ENCODE results near the gene ZNF546. TPM values are rescaled to one million over a fixed set of nuclear protein-coding genes. Genes with fewer than 3 reads are reported as not detected.

ZNF546 gene
- total and polyA plus RNA-seq, 8 donors: 1.2 to 5.9 (median 2.8) TPM

DNA sequence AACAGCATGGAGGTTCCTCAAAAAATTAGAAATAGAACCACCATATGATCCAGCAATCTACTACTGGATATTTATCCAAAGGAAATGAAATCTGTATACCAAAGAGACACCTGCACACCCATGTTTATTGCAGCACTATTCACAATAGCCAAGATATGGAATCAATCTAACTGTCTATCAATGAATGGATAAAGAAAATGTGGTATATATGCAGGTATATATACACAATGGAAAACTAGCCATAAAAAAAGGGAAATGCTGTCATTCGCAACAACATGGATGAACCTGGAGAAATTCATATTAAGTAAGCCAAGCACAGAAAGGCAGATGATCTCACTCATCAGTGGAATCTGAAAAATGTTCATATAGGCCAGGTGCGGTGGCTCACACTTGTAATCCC lies 56.6 kb downstream of the ZNF546 start:
- H3K36me3 ChIP-seq: peaks cover 0 to 3% (median 0%) of the 10 kb centered on the region in 3 donors
- intact Hi-C loops (cut with DNase I): no loop called here
- DNase-seq (no peak), FAIRE-seq (no peak), ATAC-seq (no peak)
- no peak overlapping the region for H3K27ac ChIP-seq
- no peak overlapping the region for H3K4me3 ChIP-seq
- TF ChIP-seq CTCF (IDR thresholded peaks at IDR 0.05): no peak
- H3K9me3 ChIP-seq: no peaks in the 10 kb centered on the region
- WGBS, 2 donors: 96 to 98% methylated on average over 2 of the region's 2 CpGs
- peaks cover 0 to 13% (median 3%) of the 10 kb centered on the region in 3 donors for H3K4me1 ChIP-seq
- no peaks in the 10 kb centered on the region for H3K27me3 ChIP-seq

GRCh38 chr19:40054632-40055031 lies 57.8 kb downstream of the ZNF546 start:
- WGBS, 2 donors: 91 to 93% methylated on average over 9 of the region's 9 CpGs
- Histone ChIP-seq H3K4me3 (peak overlapping the region in 1 of 4 donors; percentile 76), H3K27ac (no peak overlapping the region), H3K4me1 (peaks cover 0 to 13% (median 3%) of the 10 kb centered on the region in 3 donors), H3K36me3 (no peaks in the 10 kb centered on the region), H3K27me3 (no peaks in the 10 kb centered on the region), H3K9me3 (no peaks in the 10 kb centered on the region)
- FAIRE-seq: no peak
- DNase-seq: no peak
- no peak for TF ChIP-seq CTCF (IDR thresholded peaks at IDR 0.05)
- no peak for ATAC-seq
- intact Hi-C loops (cut with DNase I): no loop called here

- H3K27me3 ChIP-seq: no peaks in the 10 kb centered on the region
- H3K4me1 ChIP-seq: peaks cover 0 to 13% (median 3%) of the 10 kb centered on the region in 3 donors
- no peak for TF ChIP-seq CTCF (IDR thresholded peaks at IDR 0.05)
- intact Hi-C loops (cut with DNase I): no loop called here
- H3K9me3 ChIP-seq: no peaks in the 10 kb centered on the region
- no peaks in the 10 kb centered on the region for H3K36me3 ChIP-seq
- DNase-seq: no peak
- no peak for FAIRE-seq
- no peak overlapping the region for H3K27ac ChIP-seq
- WGBS, 2 donors: 37 to 43% methylated on average over 10 of the region's 10 CpGs
- no peak for ATAC-seq
- peak overlapping the region; percentile 69 to 84 (median 76) for H3K4me3 ChIP-seq
Measured at GRCh38 chr19:40055049-40055448, 58.2 kb downstream of the ZNF546 start.

DNA sequence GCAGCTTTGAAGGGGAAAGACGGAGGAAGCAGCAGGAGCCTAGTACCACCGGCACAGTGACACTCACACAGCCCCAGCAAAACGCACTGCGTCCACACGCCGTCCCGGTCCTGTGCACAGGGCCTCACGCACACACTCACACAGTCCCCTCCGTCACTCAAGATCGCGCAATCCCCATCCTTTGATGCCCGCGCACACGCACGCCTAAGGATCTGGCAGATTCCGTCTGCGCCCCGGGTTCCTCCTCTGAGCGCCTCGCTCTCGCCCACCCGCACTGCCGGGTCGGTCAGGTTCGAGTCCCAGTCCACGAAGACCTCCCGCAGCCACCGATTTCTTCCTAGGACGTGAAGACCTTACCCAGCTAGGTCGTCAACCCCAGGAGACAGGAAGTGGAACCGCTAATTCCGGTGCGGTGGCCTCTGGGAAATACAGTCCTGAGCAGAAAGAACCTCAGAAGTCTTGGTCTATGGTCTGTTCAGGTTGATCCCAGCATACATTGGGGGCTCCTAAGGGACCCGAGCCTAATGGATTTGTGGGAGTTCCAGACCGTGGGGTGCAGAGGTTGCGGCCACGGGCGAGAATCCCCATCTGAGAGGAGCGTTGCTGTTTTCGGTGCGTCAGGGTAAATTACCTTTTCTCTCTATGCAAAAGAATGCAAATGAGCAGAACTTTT lies 59.1 kb downstream of the ZNF546 start, which contains the start of gene ZNF780B:
Gene ZNF780B (minus strand): TSS at position 400 of the 673 bp plus-strand sequence. CDS start 5,899 bp downstream, outside the sequence.
- intact Hi-C loops (cut with DNase I): no loop called here
- Histone ChIP-seq H3K36me3 (no peaks in the 10 kb centered on the region), H3K9me3 (no peaks in the 10 kb centered on the region), H3K4me3 (peak within 1 kb of the TSS; percentile 69 to 84 (median 76)), H3K27me3 (no peaks in the 10 kb centered on the region), H3K27ac (peak within 1 kb of the TSS in 2 of 4 donors; percentile 39 to 47), H3K4me1 (peaks cover 0 to 13% (median 3%) of the 10 kb centered on the region in 3 donors)
- no peak for TF ChIP-seq CTCF (IDR thresholded peaks at IDR 0.05)
- peak; percentile 30 to 78 (median 60) for DNase-seq
- FAIRE-seq: no peak
- peak; percentile 93 to 99 (median 98) for ATAC-seq
- 0% methylated on average over 41 of the region's 41 CpGs for WGBS, 2 donors

GRCh38 chr19:40056505-40056904 lies 59.6 kb downstream of the ZNF546 start:
- Histone ChIP-seq H3K36me3 (no peaks in the 10 kb centered on the region), H3K27ac (peak overlapping the region in 2 of 4 donors; percentile 39 to 47), H3K4me1 (peaks cover 0 to 13% (median 3%) of the 10 kb centered on the region in 3 donors), H3K4me3 (peak overlapping the region; percentile 69 to 84 (median 76)), H3K27me3 (no peaks in the 10 kb centered on the region), H3K9me3 (no peaks in the 10 kb centered on the region)
- no peak for TF ChIP-seq CTCF (IDR thresholded peaks at IDR 0.05)
- intact Hi-C loops (cut with DNase I): no loop called here
- ATAC-seq (no peak), FAIRE-seq (no peak), DNase-seq (no peak)
- WGBS, 2 donors: 1 to 2% methylated on average over 7 of the region's 7 CpGs

Data from pancreas (tissue), 10 donors.